Uterus (tissue), 2 donors: ENCODE measurements around the gene ATXN7L1.

Source experiments
- POLR2A ChIP-seq, 2 donors: fragments of 450-650 bp; IDR thresholded peaks; one replicate each; pipeline ENCODE4 v1.6.1; 2016; ENCODE audit warnings: antibody characterized with exemption in 2 of 2, mild to moderate bottlenecking in 1 of 2, moderate library complexity in 1 of 2
- TF ChIP-seq, protein P1 (sequence below), 4 experiments: fragments of 200-600 bp in 2 of 4; fragments of 450-650 bp in 2 of 4; sonication (generic) in 2 of 4; IDR thresholded peaks; one replicate each; pipeline ENCODE4 v1.5.1; 2016 to 2019; ENCODE audit warnings: antibody characterized with exemption in 4 of 4, mild to moderate bottlenecking in 2 of 4, moderate library complexity in 1 of 4

- TF ChIP-seq, protein P1, sequence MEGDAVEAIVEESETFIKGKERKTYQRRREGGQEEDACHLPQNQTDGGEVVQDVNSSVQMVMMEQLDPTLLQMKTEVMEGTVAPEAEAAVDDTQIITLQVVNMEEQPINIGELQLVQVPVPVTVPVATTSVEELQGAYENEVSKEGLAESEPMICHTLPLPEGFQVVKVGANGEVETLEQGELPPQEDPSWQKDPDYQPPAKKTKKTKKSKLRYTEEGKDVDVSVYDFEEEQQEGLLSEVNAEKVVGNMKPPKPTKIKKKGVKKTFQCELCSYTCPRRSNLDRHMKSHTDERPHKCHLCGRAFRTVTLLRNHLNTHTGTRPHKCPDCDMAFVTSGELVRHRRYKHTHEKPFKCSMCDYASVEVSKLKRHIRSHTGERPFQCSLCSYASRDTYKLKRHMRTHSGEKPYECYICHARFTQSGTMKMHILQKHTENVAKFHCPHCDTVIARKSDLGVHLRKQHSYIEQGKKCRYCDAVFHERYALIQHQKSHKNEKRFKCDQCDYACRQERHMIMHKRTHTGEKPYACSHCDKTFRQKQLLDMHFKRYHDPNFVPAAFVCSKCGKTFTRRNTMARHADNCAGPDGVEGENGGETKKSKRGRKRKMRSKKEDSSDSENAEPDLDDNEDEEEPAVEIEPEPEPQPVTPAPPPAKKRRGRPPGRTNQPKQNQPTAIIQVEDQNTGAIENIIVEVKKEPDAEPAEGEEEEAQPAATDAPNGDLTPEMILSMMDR (IDR thresholded peaks at IDR 0.05), result no peak
- no peak for TF ChIP-seq POLR2A (IDR thresholded peaks at IDR 0.05)
These were observed 288.3 kb downstream of the ATXN7L1 start for GRCh38 chr7:105587909-105588635.
